Measurements from ENCODE around the gene HDAC9.

DNA sequence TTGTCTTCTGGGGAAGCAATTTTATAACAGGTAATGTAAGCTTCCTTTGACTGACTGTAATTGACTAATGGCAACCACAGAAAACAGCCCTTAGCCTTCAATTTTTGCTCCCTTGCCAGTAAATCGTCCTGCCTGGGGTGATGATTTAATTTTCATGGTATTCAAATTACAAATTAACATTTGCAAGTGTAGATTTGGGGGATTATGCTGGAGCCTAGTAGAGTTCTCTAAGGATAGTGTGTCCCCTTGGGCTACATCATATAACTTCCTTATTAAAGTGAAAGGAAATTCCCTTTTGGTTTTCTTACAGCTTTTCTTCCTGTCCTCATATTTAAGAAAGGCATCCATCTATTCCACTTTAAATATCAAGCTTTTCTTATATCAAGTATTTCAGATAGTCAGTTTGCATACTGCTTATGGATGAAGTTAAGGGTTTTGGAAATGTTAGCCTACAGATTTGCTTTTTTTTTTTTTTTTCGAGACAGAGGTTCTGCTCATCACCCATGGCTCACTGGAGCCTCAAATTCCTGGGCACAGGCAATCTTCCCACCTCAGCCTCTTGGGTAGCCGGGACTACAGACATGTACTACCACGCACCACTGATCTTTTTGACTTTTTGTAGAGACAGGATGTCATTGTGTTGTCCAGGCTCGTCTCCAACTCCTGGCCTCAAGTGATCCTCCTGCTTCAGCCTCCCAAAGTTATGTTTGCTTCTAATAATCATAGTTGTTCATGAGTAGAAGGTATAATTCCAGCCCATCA, 35.9 kb upstream of the HDAC9 start:
- TF ChIP-seq CTCF (IDR thresholded peaks at IDR 0.05) (no peak), POLR2A (IDR thresholded peaks at IDR 0.05; ENCODE audit: low read depth) (no peak)
